Smooth muscle cell (in vitro differentiated cells): ENCODE measurements around the gene NR1H4. TPM values are rescaled to one million over a fixed set of nuclear protein-coding genes. Genes with fewer than 3 reads are reported as not detected.

Experiments
- DNase-seq: peaks from one replicate; lab custom pipeline; 2025; ENCODE audit not compliant: unreplicated experiment; lab: John Stamatoyannopoulos, UW
- H2AFZ ChIP-seq: fragments of 200-600 bp; sonication (generic); 2 replicates; pipeline ENCODE4 v1.6.0; 2016; ENCODE audit warnings: antibody characterized with exemption, low read depth, mild to moderate bottlenecking
- H3F3A ChIP-seq: fragments of 200-600 bp; sonication (generic); 2 replicates; pipeline ENCODE4 v1.6.0; 2017; ENCODE audit warnings: antibody characterized with exemption, low read depth
- H3K27ac ChIP-seq: fragments of 200-600 bp; sonication (generic); 2 replicates; pipeline ENCODE4 v1.5.1; 2016; ENCODE audit warnings: low read depth, mild to moderate bottlenecking
- H3K27me3 ChIP-seq: fragments of 200-600 bp; sonication (generic); 2 replicates; pipeline ENCODE4 v1.6.1; 2016; ENCODE audit warnings: low read depth, mild to moderate bottlenecking
- H3K36me3 ChIP-seq: fragments of 200-600 bp; sonication (generic); 2 replicates; pipeline ENCODE4 v1.5.1; 2016; ENCODE audit warnings: low read depth
- H3K4me1 ChIP-seq: fragments of 200-600 bp; sonication (generic); 2 replicates; pipeline ENCODE4 v1.5.1; 2016; ENCODE audit warnings: low read depth
- H3K4me2 ChIP-seq: fragments of 200-600 bp; sonication (generic); 2 replicates; pipeline ENCODE4 v1.6.0; 2016; ENCODE audit warnings: mild to moderate bottlenecking
- H3K4me3 ChIP-seq: fragments of 200-600 bp; sonication (generic); 2 replicates; pipeline ENCODE4 v1.5.1; 2016; ENCODE audit warnings: mild to moderate bottlenecking
- H3K79me2 ChIP-seq: fragments of 200-600 bp; sonication (generic); 2 replicates; pipeline ENCODE4 v1.6.0; 2016; ENCODE audit warnings: low read depth, mild to moderate bottlenecking
- H3K9ac ChIP-seq: fragments of 200-600 bp; sonication (generic); 2 replicates; pipeline ENCODE4 v1.6.0; 2016; ENCODE audit warnings: low read depth
- H3K9me3 ChIP-seq: fragments of 200-600 bp; sonication (generic); replicated peaks from 2 replicates; pipeline ENCODE4 v1.5.1; 2016; ENCODE audit warnings: low read depth
- H4K20me1 ChIP-seq: fragments of 200-600 bp; sonication (generic); 2 replicates; pipeline ENCODE4 v1.6.0; 2016; ENCODE audit warnings: low read depth
- CTCF ChIP-seq: fragments of 200-600 bp; sonication (generic); IDR thresholded peaks from 2 replicates; pipeline ENCODE4 v1.5.1; 2017; ENCODE audit warnings: borderline replicate concordance, mild to moderate bottlenecking, antibody characterized with exemption; ENCODE audit not compliant: insufficient read depth, poor library complexity, severe bottlenecking
- WGBS: methylation state at CpG from one replicate; pipeline ENCODE4 v1.1.7; 2016; ENCODE audit warnings: low lambda C conversion rate; 5-methylcytosine and 5-hydroxymethylcytosine counted together
- polyA plus RNA-seq: library from polyadenylated mRNA; unstranded; fragments of >200 nt; fragmentation: Nextera tagmentation; extraction: Ambion mirVana; gene quantifications from 2 replicates; pipeline ENCODE4 v1.2.1, GENCODE V29; 2016
- small RNA-seq: library from RNA; depleted of rRNA; stranded (forward); fragments of <200 nt; gene quantifications from one replicate; pipeline ENCODE3, GENCODE V24; 2014
- total RNA-seq: library from RNA; depleted of rRNA; stranded (reverse); fragments of >200 nt; gene quantifications from 2 replicates; pipeline ENCODE4 v1.2.3, GENCODE V29; 2014

NR1H4 gene
- total and polyA plus RNA-seq, 2 experiments from 2014 or later, result not detected

- Histone ChIP-seq H3K4me3 (no peak overlapping the region), H4K20me1 (no peaks in the 10 kb centered on the region)
- 90% methylated on average over 4 of the region's 4 CpGs for whole genome bisulfite sequencing
Observed at GRCh38 chr12:100610666-100611430, 137.2 kb downstream of the NR1H4 start.

GRCh38 chr12:100612606-100613005 is 138.9 kb downstream of the NR1H4 start:
- Histone ChIP-seq H2AFZ (no peak overlapping the region), H3K79me2 (no peaks in the 10 kb centered on the region), H3K36me3 (no peaks in the 10 kb centered on the region), H3K27ac (no peak overlapping the region), H3K9ac (no peak overlapping the region), H3K4me1 (no peaks in the 10 kb centered on the region), H3K4me2 (no peak overlapping the region), H4K20me1 (no peaks in the 10 kb centered on the region), H3K9me3 (no peaks in the 10 kb centered on the region), H3K27me3 (no peaks in the 10 kb centered on the region), H3F3A (no peaks in the 10 kb centered on the region), H3K4me3 (no peak overlapping the region)
- DNase-seq, result no peak
- 97% methylated on average over 3 of the region's 3 CpGs for WGBS
- no peak for TF ChIP-seq CTCF

More at GRCh38 chr12:100610666-100611430, 137.2 kb downstream of the NR1H4 start:
- Histone ChIP-seq H3K79me2 (no peaks in the 10 kb centered on the region), H3K4me1 (no peaks in the 10 kb centered on the region), H3K9me3 (peaks cover 6% of the 10 kb centered on the region), H3K9ac (no peak overlapping the region), H3K27ac (no peak overlapping the region), H3K36me3 (no peaks in the 10 kb centered on the region), H3K4me2 (no peak overlapping the region), H3F3A (no peaks in the 10 kb centered on the region), H3K27me3 (no peaks in the 10 kb centered on the region), H2AFZ (no peak overlapping the region)
- TF ChIP-seq CTCF, result no peak
- no peak for DNase-seq

Small RNA genes lying within 50 kb of the gene (small RNA-seq; reads per million reads assigned to genes)
- not detected for gene AC010200.2

Other genes with a start within 250 kb of the NR1H4 start
- gene DEPDC4, start 206.8 kb upstream of the NR1H4 start, total RNA-seq, result 4.1 and 13.5 TPM in 2 replicates
- 0.49 and 1.2 TPM in 2 replicates for gene DEPDC4, start 206.8 kb upstream of the NR1H4 start, polyA plus RNA-seq
- gene SCYL2, start 206.7 kb upstream of the NR1H4 start, total RNA-seq, result 105 and 123 TPM in 2 replicates
- gene SCYL2, start 206.7 kb upstream of the NR1H4 start, polyA plus RNA-seq, result 20.4 and 24.3 TPM in 2 replicates
- not detected in 2 replicates for gene SLC17A8, start 116.8 kb upstream of the NR1H4 start, total RNA-seq
- not detected in 2 replicates for gene SLC17A8, start 116.8 kb upstream of the NR1H4 start, polyA plus RNA-seq
- gene GAS2L3, start 99.8 kb downstream of the NR1H4 start, total RNA-seq, result 5.8 and 10.1 TPM in 2 replicates
- 1.2 and 2.2 TPM in 2 replicates for gene GAS2L3, start 99.8 kb downstream of the NR1H4 start, polyA plus RNA-seq